Astrocyte of the spinal cord (primary cell): ENCODE measurements around the gene MPP3.

ENCODE experiments used
- DNase-seq: peaks from one replicate; pipeline ENCODE4 v3.0.0; 2011; ENCODE audit warnings: low read depth, low spot score
- H3K4me3 ChIP-seq: 2 replicates; pipeline ENCODE4 v1.5.1; 2011; ENCODE audit warnings: low read depth, mild to moderate bottlenecking, low read length, moderate library complexity
- CTCF ChIP-seq: IDR thresholded peaks from 2 replicates; pipeline ENCODE4 v1.5.1; 2012; ENCODE audit warnings: low read depth, mild to moderate bottlenecking, low read length, inconsistent platforms
- in situ Hi-C: cut with HindIII; loops from 2 replicates; pipeline ENCODE4 v1.10.0; 2017; ENCODE audit warnings: low sequenced_read_pairs

Gene MPP3

GRCh38 chr17:43826206-43826605 lies 6.7 kb downstream of the MPP3 start:
- H3K4me3 ChIP-seq = no peak overlapping the region
- in situ Hi-C loops = no loop called here
- DNase-seq = no peak
- no peak for TF ChIP-seq CTCF

GRCh38 chr17:43825567-43825966 lies 7.4 kb downstream of the MPP3 start:
- no peak overlapping the region for H3K4me3 ChIP-seq
- no peak for TF ChIP-seq CTCF
- in situ Hi-C loops = no loop called here
- DNase-seq = no peak

GRCh38 chr17:43823350-43824084 lies 9.4 kb downstream of the MPP3 start:
- DNase-seq = no peak
- no peak for TF ChIP-seq CTCF
- in situ Hi-C loops = no loop called here
- H3K4me3 ChIP-seq = no peak overlapping the region

- no peak overlapping the region for H3K4me3 ChIP-seq
- TF ChIP-seq CTCF = no peak
- DNase-seq = no peak
- in situ Hi-C loops = no loop called here
Measured at GRCh38 chr17:43822570-43823190, 10.3 kb downstream of the MPP3 start.

- in situ Hi-C loops = no loop called here
- DNase-seq = no peak
- no peak for TF ChIP-seq CTCF
- no peak overlapping the region for H3K4me3 ChIP-seq
Measured at GRCh38 chr17:43820759-43821158, 12.2 kb downstream of the MPP3 start.

GRCh38 chr17:43818966-43819365 lies 14.0 kb downstream of the MPP3 start:
- no peak for DNase-seq
- in situ Hi-C loops = no loop called here
- no peak for TF ChIP-seq CTCF
- no peak overlapping the region for H3K4me3 ChIP-seq
